ENCODE measurements around the gene ZFR.

ZFR gene

GRCh38 chr5:32388432-32389129 is 56.0 kb downstream of the ZFR start:
- TF ChIP-seq CTCF (IDR thresholded peaks at IDR 0.05; ENCODE audit: low read depth, low read length): no peak
- DNase-seq (ENCODE audit: extremely low read depth, low read depth): peak; percentile 18

DNA sequence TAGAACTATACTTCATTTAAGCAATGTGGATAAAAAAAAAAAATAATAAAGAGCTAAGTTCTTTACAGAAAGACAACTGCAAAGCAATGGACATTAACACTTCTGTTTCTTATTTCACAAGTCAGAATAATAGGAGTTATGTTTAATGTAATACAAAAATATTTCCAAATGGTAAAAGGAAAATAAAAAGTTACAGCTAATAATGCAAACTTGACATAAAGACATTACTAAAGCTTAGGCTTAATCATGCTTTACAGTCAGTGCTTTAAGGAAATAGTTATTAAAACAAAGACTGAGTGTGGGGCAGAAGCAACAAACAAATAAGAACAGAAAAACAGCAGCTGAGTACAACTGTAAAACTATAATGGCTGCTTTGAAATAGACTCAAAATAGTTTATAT is 56.7 kb downstream of the ZFR start:
- DNase-seq (ENCODE audit: extremely low read depth, low read depth): no peak
- TF ChIP-seq CTCF (IDR thresholded peaks at IDR 0.05; ENCODE audit: low read depth, low read length): no peak

- no peak for TF ChIP-seq CTCF (IDR thresholded peaks at IDR 0.05; ENCODE audit: low read depth, low read length)
- peak; percentile 50 for DNase-seq (ENCODE audit: extremely low read depth, low read depth)
Observed at GRCh38 chr5:32387211-32387610, 57.3 kb downstream of the ZFR start.

- no peak for TF ChIP-seq CTCF (IDR thresholded peaks at IDR 0.05; ENCODE audit: low read depth, low read length)
- no peak for DNase-seq (ENCODE audit: extremely low read depth, low read depth)
Observed at GRCh38 chr5:32384621-32385020, 59.9 kb downstream of the ZFR start.

GRCh38 chr5:32383586-32383985 is 61.0 kb downstream of the ZFR start:
- no peak for DNase-seq (ENCODE audit: extremely low read depth, low read depth)
- no peak for TF ChIP-seq CTCF (IDR thresholded peaks at IDR 0.05; ENCODE audit: low read depth, low read length)

DNA sequence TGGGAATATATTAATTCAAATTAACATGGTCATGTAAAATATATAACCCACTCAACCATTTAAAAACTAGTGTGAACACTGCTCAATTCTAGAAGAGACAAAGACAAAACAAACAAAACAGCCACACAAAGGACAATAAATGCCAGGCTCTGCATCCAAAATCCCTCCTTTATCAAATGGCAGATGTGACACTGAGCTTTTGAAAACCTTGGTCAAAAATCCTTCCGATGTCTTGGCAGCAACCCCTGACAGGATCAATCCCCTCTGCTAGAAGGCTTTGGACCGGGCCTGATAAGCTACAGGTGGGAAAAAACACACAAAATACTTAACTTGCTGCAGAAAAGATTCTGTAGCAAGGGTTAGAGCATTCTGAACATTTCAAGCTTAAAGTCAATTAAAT is 61.5 kb downstream of the ZFR start:
- no peak for TF ChIP-seq CTCF (IDR thresholded peaks at IDR 0.05; ENCODE audit: low read depth, low read length)
- no peak for DNase-seq (ENCODE audit: extremely low read depth, low read depth)

DNA sequence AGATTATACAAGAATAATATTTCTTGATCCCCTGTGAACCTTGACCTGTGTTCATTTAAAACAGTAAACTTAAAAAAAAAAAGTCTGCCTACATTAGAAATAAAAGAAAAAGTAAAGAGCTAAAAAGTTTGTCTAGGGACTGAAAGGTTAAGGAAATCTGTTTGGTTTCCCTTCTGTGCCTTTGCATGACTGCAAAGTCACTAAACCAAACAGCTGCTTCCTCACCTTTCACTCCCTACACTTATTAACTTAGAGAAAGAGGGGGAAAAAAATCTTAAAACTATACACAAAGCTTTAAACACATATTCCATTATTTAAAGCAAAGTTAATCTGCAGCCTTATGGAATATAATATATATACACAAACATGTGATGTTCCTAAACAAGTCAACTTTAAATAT is 65.1 kb downstream of the ZFR start:
- no peak for DNase-seq (ENCODE audit: extremely low read depth, low read depth)
- TF ChIP-seq CTCF (IDR thresholded peaks at IDR 0.05; ENCODE audit: low read depth, low read length): no peak

All from AG09319 (cell line).